Activated CD4-positive, CD25-positive, alpha-beta regulatory T cell treated with anti-CD3 and anti-CD28 coated beads, Interleukin-2, amount 50 U/mL, for 72 hours (primary cell): ENCODE measurements around the gene CHTOP.
"Not testable (repeated sequence)": the region's sequence is repeated elsewhere in the genome, so short reads cannot be mapped to it uniquely, and the experiment has no call there.

ENCODE experiments used
- DNase-seq: peaks from one replicate; pipeline ENCODE4 v3.0.0; 2021

Gene CHTOP

GRCh38 chr1:153635872-153636271, 2.0 kb downstream of the CHTOP start:
- no peak for DNase-seq

GRCh38 chr1:153636312-153636711, 2.4 kb downstream of the CHTOP start:
- DNase-seq, result no peak

DNA sequence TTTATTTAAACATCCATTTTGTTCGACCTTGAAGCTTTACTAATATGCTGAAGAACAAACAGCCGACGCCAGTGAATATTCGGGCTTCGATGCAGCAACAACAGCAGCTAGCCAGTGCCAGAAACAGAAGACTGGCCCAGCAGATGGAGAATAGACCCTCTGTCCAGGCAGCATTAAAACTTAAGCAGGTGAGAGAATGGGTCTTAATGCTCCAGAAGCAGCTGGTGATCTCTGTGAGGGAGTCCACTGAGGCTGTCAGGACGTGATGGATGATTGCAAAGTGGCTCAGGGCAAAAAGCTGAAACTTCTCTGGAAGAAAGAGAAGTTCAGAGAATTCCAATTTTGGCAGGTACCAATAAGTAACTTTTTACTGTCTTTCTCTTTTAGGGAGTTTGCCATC, 4.4 kb downstream of the CHTOP start:
- no peak for DNase-seq

GRCh38 chr1:153639280-153639679, 5.4 kb downstream of the CHTOP start:
- DNase-seq, result no peak

DNA sequence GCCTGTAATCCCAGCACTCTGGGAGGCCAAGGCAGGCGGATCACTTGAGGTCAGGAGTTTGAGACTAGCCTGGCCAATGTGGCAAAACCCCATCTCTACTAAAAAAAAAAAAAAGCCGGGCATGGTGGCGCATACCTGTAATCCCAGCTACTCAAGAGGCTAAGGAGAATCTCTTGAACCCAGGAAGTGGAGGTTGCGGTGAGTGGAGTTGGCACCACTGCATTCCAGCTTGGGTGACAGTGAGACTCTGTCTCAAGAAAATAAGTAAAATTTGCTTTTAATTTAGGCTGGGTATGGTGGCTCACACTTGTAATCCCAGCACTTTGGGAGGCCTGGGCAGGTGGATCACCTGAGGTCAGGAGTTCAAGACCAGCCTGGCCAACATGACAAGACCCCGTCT, 6.3 kb downstream of the CHTOP start:
- DNase-seq, result not testable (repeated sequence)

GRCh38 chr1:153640861-153641260, 7.0 kb downstream of the CHTOP start:
- DNase-seq, result no peak

DNA sequence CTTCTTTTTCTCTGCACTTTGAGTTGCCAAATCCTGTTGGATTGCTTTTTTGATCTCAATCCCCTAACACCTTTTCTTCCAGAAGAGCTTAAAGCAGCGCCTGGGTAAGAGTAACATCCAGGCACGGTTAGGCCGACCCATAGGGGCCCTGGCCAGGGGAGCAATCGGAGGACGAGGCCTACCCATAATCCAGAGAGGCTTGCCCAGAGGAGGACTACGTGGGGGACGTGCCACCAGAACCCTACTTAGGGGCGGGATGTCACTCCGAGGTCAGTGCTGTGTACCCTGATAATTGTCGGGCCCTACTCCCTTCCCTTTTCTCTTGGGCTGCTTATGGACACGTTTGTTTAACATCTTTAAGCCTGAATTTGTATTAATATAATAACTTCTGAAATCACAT, 8.3 kb downstream of the CHTOP start:
- DNase-seq, result no peak

GRCh38 chr1:153643100-153643499, 9.2 kb downstream of the CHTOP start:
- no peak for DNase-seq

GRCh38 chr1:153643816-153644215, 9.9 kb downstream of the CHTOP start:
- DNase-seq, result no peak

DNA sequence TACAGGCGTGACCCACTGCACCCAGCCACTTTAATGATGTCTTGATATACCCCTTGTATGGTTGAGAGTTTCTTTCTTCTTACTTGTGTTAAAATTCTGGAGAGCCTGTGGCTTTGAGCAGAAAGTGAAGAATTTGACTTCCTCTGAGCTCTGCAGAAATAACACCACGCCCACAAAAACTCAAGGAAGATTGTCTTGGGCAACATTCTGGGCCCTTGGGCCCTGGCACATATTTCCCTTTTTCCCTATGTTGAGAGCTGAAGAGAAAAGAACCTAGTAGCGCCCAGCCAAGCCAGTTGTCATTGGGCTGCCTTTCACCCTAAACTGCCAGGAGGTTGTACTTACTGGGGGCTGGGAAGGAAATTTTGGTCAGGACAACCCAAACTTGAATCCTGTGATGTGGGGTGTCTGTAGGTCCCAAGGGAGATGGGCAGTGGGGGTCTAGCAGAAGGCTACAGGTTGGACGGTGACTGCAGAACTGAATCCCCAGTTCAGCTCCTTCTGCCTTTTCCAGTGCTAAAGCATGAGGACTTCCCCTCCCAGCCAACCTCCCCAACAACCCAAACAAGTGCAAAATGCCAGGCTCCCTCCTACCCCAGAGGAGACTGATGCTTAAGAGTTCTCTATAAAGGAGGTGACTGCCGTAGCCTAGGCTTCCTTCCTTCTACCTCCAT, 12.9 kb downstream of the CHTOP start:
- DNase-seq, result no peak

- no peak for DNase-seq
Observed at GRCh38 chr1:153647346-153647714, 13.5 kb downstream of the CHTOP start.

DNA sequence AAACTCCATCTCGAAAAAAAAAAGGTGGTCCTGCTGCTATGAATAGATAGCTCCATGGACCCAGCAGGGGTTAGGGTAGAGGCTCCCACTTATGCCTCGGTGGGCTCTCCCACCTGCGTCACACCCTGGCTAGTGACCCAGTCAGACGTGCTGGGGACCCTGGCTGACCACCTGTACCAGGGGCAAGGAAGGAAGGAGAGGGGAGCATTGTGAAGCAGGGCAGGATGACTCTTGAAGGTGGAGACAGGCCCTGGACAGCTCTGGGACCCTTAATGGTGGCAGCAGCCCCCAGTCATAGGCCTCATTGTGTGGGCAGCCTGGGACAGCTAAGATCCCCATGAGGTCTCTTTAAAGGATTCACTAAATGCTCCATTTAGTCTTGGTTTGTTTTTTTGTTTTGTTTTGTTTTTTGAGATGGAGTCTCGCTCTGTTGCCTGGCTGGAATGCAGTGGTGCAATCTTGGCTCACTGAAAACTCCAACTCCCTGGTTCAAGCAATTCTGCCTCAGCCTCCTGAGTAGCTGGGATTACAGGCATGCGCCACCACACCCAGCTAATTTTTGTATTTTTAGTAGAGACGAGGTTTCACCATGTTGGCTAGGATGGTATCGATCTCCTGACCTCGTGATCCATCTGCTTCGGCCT, 14.3 kb downstream of the CHTOP start:
- DNase-seq, result no peak

- DNase-seq, result no peak
Observed at GRCh38 chr1:153649137-153649862, 15.4 kb downstream of the CHTOP start.

DNA sequence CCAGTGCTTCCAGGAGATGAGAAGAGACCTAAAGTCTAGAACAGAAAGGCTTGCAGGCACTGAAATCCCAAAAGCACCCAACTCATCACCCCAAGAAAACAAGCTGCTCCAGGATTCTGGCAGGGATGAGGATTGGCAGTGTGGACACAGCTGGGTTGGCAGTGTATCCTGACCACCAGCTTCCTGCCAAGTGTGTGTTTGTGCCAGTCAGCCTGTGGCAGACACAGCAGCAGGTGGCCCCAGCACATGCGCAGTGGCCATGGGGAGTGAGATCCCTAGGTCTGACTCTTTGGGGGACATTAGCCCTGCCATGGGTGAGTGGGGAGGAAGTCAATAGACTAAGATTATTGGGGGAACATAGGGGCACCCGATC, 16.0 kb downstream of the CHTOP start:
- DNase-seq, result no peak

DNA sequence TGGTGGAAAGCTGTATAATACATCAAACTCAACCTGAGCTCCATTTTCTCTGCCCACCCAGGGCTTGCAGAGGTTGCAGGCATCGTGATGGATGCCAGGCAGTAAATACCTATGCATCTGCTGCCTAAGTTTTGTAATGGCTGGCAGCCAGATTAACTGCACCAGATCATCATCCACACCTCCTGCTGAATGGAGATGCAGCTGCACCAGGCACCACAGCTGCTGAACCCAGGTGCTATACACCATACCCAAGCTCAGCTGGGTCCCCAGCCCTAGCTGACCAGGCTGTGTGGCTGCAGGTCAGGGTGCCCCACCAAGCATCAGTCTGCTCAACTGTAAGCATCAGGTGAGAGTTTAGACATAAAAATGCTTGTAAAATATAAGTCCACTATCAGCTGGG, 17.9 kb downstream of the CHTOP start:
- DNase-seq, result no peak

DNA sequence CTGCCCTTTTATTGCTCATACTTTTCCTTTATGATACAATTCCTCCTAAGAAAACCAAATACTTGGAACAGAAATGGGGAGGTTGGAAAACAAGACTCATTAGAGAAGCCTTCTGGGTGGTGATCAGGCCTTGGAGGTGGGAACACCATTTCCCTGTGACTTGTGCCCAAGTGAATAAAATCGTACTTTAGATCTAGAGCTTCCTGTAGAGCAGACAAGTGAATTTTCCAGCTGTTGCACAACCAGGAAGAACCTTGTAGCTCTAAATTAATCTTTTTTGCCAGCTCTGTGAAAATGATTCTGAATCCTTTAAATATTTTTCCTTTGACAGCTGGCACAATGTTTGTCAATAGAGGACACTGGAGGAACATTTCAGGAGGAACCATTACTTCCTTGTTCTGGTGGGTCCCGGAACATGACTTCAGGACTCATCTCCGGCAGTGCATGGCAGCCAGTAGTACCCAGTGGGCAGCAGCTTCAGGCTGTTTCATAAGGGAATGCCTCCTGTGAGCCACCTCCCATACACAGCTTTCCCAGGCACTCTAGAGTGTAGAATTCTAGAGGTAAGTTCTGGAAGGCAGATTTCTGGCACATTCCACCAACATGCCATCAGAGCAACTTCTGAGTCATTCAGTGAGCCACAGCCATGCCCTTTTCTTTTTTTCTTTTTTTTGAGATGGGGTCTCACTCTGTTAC, 19.1 kb downstream of the CHTOP start:
- DNase-seq, result no peak

DNA sequence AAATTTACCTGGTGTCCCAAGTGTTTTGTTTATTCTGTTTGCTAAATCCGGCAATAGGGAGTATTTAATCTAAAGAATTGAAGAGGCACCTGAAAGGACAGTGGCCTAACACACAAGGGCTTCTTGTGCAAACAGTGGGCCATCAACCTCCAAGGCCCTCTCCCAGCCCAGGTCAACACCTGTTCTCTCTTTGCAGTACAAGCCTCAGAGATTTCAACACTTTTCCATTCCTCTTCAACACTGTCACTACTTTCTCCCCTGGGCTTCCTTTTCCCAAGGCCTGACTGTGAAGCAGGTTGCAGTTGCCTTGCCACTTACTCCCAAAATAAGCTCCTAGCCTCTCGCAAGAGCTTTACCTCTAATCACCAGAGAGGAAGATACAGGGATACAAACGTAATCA, 21.5 kb downstream of the CHTOP start:
- no peak for DNase-seq

- peak; percentile 91 for DNase-seq
Observed at GRCh38 chr1:153658400-153659174, 24.7 kb downstream of the CHTOP start, which contains the start of gene SNAPIN. Gene SNAPIN (plus strand): TSS chr1:153658703. CDS start chr1:153658744, 41 bp downstream.

DNA sequence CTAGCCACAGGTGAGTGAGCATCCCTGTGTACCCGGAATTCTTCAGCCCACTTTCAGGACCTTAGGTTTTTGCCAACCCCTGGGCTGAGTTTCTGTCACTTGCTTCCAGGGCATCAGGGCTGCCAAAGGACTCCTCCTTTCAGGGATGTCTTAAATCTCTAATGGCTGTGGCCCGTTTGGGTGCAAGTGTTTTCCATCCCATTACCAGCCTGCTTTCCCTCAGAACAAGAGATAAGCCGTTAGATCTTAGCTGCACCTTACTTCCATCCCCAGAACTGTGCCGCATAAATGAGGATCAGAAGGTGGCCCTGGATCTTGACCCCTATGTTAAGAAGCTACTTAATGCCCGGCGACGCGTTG, 25.3 kb downstream of the CHTOP start:
- DNase-seq, result no peak

DNA sequence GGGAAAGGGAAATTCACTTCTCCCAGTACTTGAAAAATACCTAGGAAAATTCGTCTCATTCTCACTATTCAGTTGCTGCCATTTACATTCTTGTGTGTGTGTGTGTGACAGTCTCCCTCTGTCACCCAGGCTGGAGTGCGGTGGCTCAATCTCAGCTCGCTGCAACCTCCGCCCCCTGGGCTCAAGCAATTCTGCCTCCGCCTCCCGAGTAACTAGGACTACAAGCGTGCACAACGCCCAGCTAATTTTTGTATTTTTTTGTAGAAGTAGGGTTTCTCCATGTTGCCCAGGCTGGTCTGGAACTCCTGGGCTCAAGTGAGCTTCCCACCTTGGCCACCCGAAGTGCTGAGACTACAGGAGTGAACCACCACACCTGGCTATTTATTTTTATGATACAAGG, 25.8 kb downstream of the CHTOP start:
- DNase-seq, result no peak

DNA sequence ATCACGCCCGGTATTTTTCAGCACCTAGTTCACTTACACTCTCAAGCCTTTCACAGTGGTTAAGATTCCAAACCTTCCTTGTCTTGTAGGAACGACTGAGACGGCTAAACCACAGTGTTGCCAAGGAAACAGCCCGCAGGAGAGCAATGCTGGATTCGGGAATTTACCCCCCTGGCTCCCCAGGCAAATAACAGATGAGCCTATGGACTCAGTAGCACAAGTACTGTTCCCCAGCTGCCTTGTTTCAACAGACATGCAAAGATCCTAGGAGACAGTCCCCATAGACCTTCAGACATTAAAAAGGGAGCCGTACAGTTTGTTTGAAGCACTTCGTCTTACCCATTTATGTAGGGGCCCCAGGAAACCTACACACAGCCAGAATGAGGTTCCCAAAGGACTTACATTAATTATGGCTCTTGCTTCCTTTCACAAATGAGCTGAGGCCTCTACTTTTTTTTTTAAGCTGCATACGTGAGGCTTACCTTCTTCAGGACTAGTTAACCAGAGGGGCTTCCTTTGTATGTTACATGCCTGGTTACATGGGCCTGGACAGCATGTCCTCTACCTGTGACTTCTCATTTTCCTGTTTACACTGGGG, 27.3 kb downstream of the CHTOP start:
- DNase-seq, result no peak

- DNase-seq, result no peak
Observed at GRCh38 chr1:153662269-153662668, 28.4 kb downstream of the CHTOP start.

DNA sequence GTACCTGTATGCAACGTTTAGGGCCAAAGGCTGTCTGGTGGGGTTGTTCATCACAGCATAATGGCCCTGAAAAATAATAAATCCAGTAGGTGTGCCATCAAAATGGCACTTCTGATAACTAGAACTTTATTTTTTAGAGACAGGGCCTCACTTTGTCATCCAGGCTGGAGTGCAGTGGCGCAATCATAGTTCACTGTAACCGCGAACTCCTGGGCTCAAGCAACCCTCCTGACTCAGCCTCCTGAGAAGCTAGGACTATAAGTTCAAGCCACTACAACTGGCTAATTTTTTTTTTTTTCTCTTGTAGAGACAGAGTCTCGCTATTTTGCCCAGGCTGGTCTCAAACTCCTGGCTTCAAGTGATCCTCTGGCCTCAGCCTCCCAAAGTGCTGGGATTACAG, 29.3 kb downstream of the CHTOP start:
- DNase-seq, result no peak
